IMR-90 (cell line): ENCODE measurements around the gene SIPA1L3. TPM values are rescaled to one million over a fixed set of nuclear protein-coding genes. Genes with fewer than 3 reads are reported as not detected.

Experiments used
- ATAC-seq: fragments of 200-7000 bp; cut with Tn5 transposase; 2 replicates; pipeline ENCODE4 v1.9.1; 2020; ENCODE audit warnings: low read depth, mild to moderate bottlenecking, moderate library complexity
- BruUV-seq: library from RNA; stranded (reverse); fragments of 400-500 nt; replicated peaks from 2 replicates; lab custom pipeline; 2021; lab: Mats Ljungman, UMichigan
- CTCF ChIA-PET: fragments of 300-600 bp; formaldehyde crosslinking; extraction: SDS; loops from one replicate; lab custom pipeline; 2021; ENCODE audit warnings: antibody characterized with exemption; lab: Yijun Ruan, JAX
- POLR2A ChIA-PET: fragments of 300-600 bp; sonication (Branson Sonifier 250); formaldehyde crosslinking; loops from one replicate; lab custom pipeline; 2022; ENCODE audit warnings: antibody characterized with exemption; ENCODE audit not compliant: unreplicated experiment; lab: Charles Lee
- DNase-seq: peaks from one replicate; pipeline ENCODE4 v3.0.0; 2013
- H2AFZ ChIP-seq: replicated peaks from 2 replicates; pipeline ENCODE3; 2013; ENCODE audit warnings: low read length, mild to moderate bottlenecking; ENCODE audit not compliant: poor library complexity
- H2AK5ac ChIP-seq: 2 replicates; pipeline ENCODE4 v1.6.1; 2013; ENCODE audit warnings: low read depth, low read length, inconsistent platforms
- H2AK9ac ChIP-seq: replicated peaks from 2 replicates; pipeline ENCODE3; 2013; ENCODE audit warnings: mild to moderate bottlenecking, low read depth, low read length, moderate library complexity; ENCODE audit not compliant: poor library complexity
- H2BK120ac ChIP-seq: 2 replicates; pipeline ENCODE4 v1.6.1; 2013; ENCODE audit warnings: low read depth, low read length, inconsistent platforms
- H2BK15ac ChIP-seq: 3 replicates; pipeline ENCODE4 v1.6.1; 2013; ENCODE audit warnings: low read depth, low read length, inconsistent platforms
- H2BK20ac ChIP-seq: 2 replicates; pipeline ENCODE4 v1.6.1; 2013; ENCODE audit warnings: low read depth, mild to moderate bottlenecking, inconsistent platforms, low read length, moderate library complexity
- H2BK5ac ChIP-seq: 2 replicates; pipeline ENCODE4 v1.6.1; 2013; ENCODE audit warnings: mild to moderate bottlenecking, low read depth, low read length, inconsistent platforms; ENCODE audit not compliant: poor library complexity, severe bottlenecking
- H3K14ac ChIP-seq: replicated peaks from 2 replicates; pipeline ENCODE4 v1.6.1; 2013; ENCODE audit warnings: low read depth, low read length, inconsistent platforms
- H3K18ac ChIP-seq: 2 replicates; pipeline ENCODE4 v1.6.1; 2013; ENCODE audit warnings: low read depth, low read length, control low read depth
- H3K23ac ChIP-seq: 2 replicates; pipeline ENCODE4 v1.6.1; 2013; ENCODE audit warnings: low read depth, low read length, inconsistent platforms
- H3K27ac ChIP-seq: 2 replicates; pipeline ENCODE4 v1.5.1; 2013; ENCODE audit warnings: mild to moderate bottlenecking, control low read depth, low read length; ENCODE audit not compliant: insufficient read depth
- H3K27me3 ChIP-seq: 2 replicates; pipeline ENCODE4 v1.6.1; 2013; ENCODE audit warnings: low read length; ENCODE audit not compliant: control insufficient read depth, insufficient read depth
- H3K36me3 ChIP-seq: 2 replicates; pipeline ENCODE4 v1.6.1; 2013; ENCODE audit warnings: low read length, mixed read lengths; ENCODE audit not compliant: control insufficient read depth, insufficient read depth
- H3K4ac ChIP-seq: 2 replicates; pipeline ENCODE4 v1.6.1; 2013; ENCODE audit warnings: low read depth, low read length, inconsistent platforms
- H3K4me1 ChIP-seq: 2 replicates; pipeline ENCODE4 v1.6.1; 2013; ENCODE audit warnings: low read length, mixed read lengths; ENCODE audit not compliant: control insufficient read depth, insufficient read depth
- H3K4me2 ChIP-seq: 2 replicates; pipeline ENCODE4 v1.6.1; 2013; ENCODE audit warnings: low read depth, mild to moderate bottlenecking, control low read depth, low read length, moderate library complexity
- H3K4me3 ChIP-seq: 2 replicates; pipeline ENCODE4 v1.5.1; 2013; ENCODE audit warnings: low read depth, mild to moderate bottlenecking, control low read depth, low read length, moderate library complexity; ENCODE audit not compliant: insufficient read depth
- H3K56ac ChIP-seq: 2 replicates; pipeline ENCODE4 v1.6.1; 2013; ENCODE audit warnings: low read length, inconsistent platforms; ENCODE audit not compliant: insufficient read depth; ENCODE audit errors: extremely low read depth
- H3K79me1 ChIP-seq, 2 experiments: 2 replicates each; pipeline ENCODE4 v1.6.1; 2013; ENCODE audit warnings: low read length in 2 of 2, inconsistent platforms in 1 of 2, low read depth in 1 of 2
- H3K9ac ChIP-seq: 2 replicates; pipeline ENCODE4 v1.6.1; 2013; ENCODE audit warnings: low read depth, low read length, control low read depth
- H3K9me1 ChIP-seq: 2 replicates; pipeline ENCODE4 v1.6.1; 2013; ENCODE audit warnings: low read length, inconsistent platforms; ENCODE audit not compliant: insufficient read depth
- H3K9me3 ChIP-seq: 2 replicates; pipeline ENCODE4 v1.6.1; 2013; ENCODE audit warnings: low read length; ENCODE audit not compliant: control insufficient read depth, insufficient read depth
- H4K20me1 ChIP-seq: 2 replicates; pipeline ENCODE4 v1.6.1; 2013; ENCODE audit warnings: low read length, inconsistent platforms; ENCODE audit not compliant: insufficient read depth
- H4K5ac ChIP-seq: 2 replicates; pipeline ENCODE4 v1.6.1; 2013; ENCODE audit warnings: mild to moderate bottlenecking, low read depth, low read length, control low read depth
- H4K8ac ChIP-seq, 2 experiments: 2 replicates each; pipeline ENCODE4 v1.6.1; 2013; ENCODE audit warnings: low read depth in 2 of 2, low read length in 2 of 2, control low read depth in 1 of 2, inconsistent platforms in 1 of 2
- H4K91ac ChIP-seq: 2 replicates; pipeline ENCODE4 v1.6.1; 2013; ENCODE audit warnings: low read depth, low read length, inconsistent platforms; ENCODE audit not compliant: insufficient read depth
- CEBPB ChIP-seq: IDR thresholded peaks from 2 replicates; pipeline ENCODE4 v1.6.1; 2012; ENCODE audit warnings: low read depth, low read length, improper control_type of control experiment
- CHD1 ChIP-seq: IDR thresholded peaks from 2 replicates; pipeline ENCODE4 v1.6.1; 2012; ENCODE audit warnings: low read depth, low read length, improper control_type of control experiment
- FOS ChIP-seq: fragments of 150-350 bp; IDR thresholded peaks from 2 replicates; pipeline ENCODE4 v1.6.1; 2016; ENCODE audit warnings: low read depth, low read length
- POLR2A ChIP-seq: IDR thresholded peaks from 2 replicates; pipeline ENCODE4 v1.6.1; 2012; ENCODE audit warnings: mild to moderate bottlenecking, low read depth, low read length
- RCOR1 ChIP-seq: IDR thresholded peaks from 2 replicates; pipeline ENCODE4 v1.6.1; 2012; ENCODE audit warnings: mild to moderate bottlenecking, low read length, improper control_type of control experiment; ENCODE audit not compliant: insufficient replicate concordance
- WGBS, 2 experiments: methylation state at CpG; one replicate each; pipeline versions ENCODE4 v1.1.5 to v1.1.7; 2013; ENCODE audit warnings: missing lambda C conversion rate in 2 of 2; ENCODE audit not compliant: insufficient read length in 1 of 2; ENCODE audit errors: extremely low coverage in 2 of 2; 5-methylcytosine and 5-hydroxymethylcytosine counted together
- dilution Hi-C: fragments of 300-500 bp; cut with HindIII; formaldehyde crosslinking; loops from one replicate; pipeline ENCODE4 v1.14.3; 2018; ENCODE audit warnings: low sequenced_read_pairs; ENCODE audit not compliant: unreplicated experiment
- in situ Hi-C: fragments of 300-500 bp; cut with MboI; formaldehyde crosslinking; loops from 3 replicates; pipeline ENCODE4 v1.14.3; 2019; ENCODE audit warnings: low sequenced_read_pairs, inconsistent platforms, mixed read lengths
- intact Hi-C: fragments of 100-400 bp; cut with micrococcal nuclease; formaldehyde crosslinking; loops from 2 replicates; pipeline ENCODE4 v1.10.0; 2022
- polyA plus RNA-seq, 3 experiments: library from polyadenylated mRNA; depleted of rRNA; stranded (reverse); fragments of >200 nt; gene quantifications; 2 replicates each; pipeline ENCODE4 v1.2.3, GENCODE V29; 2012; ENCODE audit warnings: low replicate concordance in 1 of 3
- total RNA-seq: library from RNA; depleted of rRNA; stranded (reverse); fragments of >200 nt; gene quantifications from 2 replicates; pipeline ENCODE4 v1.2.3, GENCODE V29; 2012
- TF ChIP-seq, protein P1 (sequence below): fragments of 150-350 bp; IDR thresholded peaks from 2 replicates; pipeline ENCODE4 v1.6.1; 2017; ENCODE audit warnings: mild to moderate bottlenecking, antibody characterized with exemption, low read length, low read depth

The SIPA1L3 gene
- total and polyA plus RNA-seq, 2 of the 4 experiments (the other 2 are of a cell fraction) = 4.1 to 9.4 TPM

DNA sequence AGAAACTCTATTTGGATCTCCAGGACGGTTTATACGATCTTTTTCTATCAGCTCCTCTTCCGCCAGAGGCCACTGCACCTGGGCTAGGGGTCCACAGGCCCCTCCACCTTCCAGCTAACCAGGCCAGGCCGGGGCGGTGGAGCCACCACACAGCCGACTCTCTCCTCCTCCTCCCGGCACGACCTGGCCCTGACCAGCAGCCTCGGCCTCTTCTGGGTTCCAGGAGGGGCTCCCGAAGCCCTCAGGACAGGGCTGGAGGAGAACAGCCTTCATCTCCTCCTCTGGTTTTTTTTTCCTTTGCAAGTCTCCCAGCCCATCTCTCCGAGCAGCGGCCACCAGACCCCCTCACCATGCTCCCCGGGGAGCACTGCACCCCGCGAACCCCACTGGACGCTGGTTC lies 299.9 kb downstream of the SIPA1L3 start:
- H2BK5ac ChIP-seq = no peak overlapping the region
- no peak overlapping the region for H3K4ac ChIP-seq
- ATAC-seq = no peak
- H3K36me3 ChIP-seq = peaks cover 16% of the 10 kb centered on the region
- CTCF ChIA-PET = no interaction called here
- H2AFZ ChIP-seq = no peak overlapping the region
- no peaks in the 10 kb centered on the region for H3K27me3 ChIP-seq
- H3K14ac ChIP-seq = no peak overlapping the region
- H2BK120ac ChIP-seq = no peak overlapping the region
- intact Hi-C loops (no loop called here), dilution Hi-C loops (no loop called here), in situ Hi-C loops (no loop called here)
- no peak overlapping the region for H3K4me2 ChIP-seq
- TF ChIP-seq POLR2A (no peak), RCOR1 (no peak), CEBPB (no peak), CHD1 (no peak), FOS (no peak)
- TF ChIP-seq, protein P1, sequence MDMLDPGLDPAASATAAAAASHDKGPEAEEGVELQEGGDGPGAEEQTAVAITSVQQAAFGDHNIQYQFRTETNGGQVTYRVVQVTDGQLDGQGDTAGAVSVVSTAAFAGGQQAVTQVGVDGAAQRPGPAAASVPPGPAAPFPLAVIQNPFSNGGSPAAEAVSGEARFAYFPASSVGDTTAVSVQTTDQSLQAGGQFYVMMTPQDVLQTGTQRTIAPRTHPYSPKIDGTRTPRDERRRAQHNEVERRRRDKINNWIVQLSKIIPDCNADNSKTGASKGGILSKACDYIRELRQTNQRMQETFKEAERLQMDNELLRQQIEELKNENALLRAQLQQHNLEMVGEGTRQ = no peak
- no peak overlapping the region for H4K8ac ChIP-seq
- H3K18ac ChIP-seq = no peak overlapping the region
- H3K4me1 ChIP-seq = peaks cover 13% of the 10 kb centered on the region
- H2BK20ac ChIP-seq = no peak overlapping the region
- no peaks in the 10 kb centered on the region for H3K79me1 ChIP-seq
- no peak overlapping the region for H2BK15ac ChIP-seq
- no peak overlapping the region for H3K27ac ChIP-seq
- no peaks in the 10 kb centered on the region for H3K9me3 ChIP-seq
- H3K4me3 ChIP-seq = no peak overlapping the region
- H2AK5ac ChIP-seq = no peak overlapping the region
- 100% methylated on average over 3 of the region's 16 CpGs; no CpG with 5 or more reads in 1 of the 2 experiments for WGBS, 2 experiments
- H3K9me1 ChIP-seq = no peaks in the 10 kb centered on the region
- no peak overlapping the region for H2AK9ac ChIP-seq
- H4K20me1 ChIP-seq = peaks cover 11% of the 10 kb centered on the region
- H3K9ac ChIP-seq = no peak overlapping the region
- H3K56ac ChIP-seq = no peak overlapping the region
- no peak for DNase-seq
- H4K5ac ChIP-seq = no peak overlapping the region
- POLR2A ChIA-PET = no interaction called here
- H4K91ac ChIP-seq = no peak overlapping the region
- BruUV-seq = no TSS peak
- no peak overlapping the region for H3K23ac ChIP-seq
